Pancreas (tissue), 10 donors: ENCODE data around the gene PLK2. TPM values are rescaled to one million over a fixed set of nuclear protein-coding genes. Genes with fewer than 3 reads are reported as not detected.

ENCODE experiments used
- ATAC-seq, 4 donors: fragments of 200-7000 bp; cut with Tn5 transposase; one replicate each; pipeline versions ENCODE4 v1.8.0 to v1.9.1; 2020; ENCODE audit warnings: mild to moderate bottlenecking in 4 of 4, moderate library complexity in 4 of 4
- DNase-seq, 6 donors: peaks; one replicate each; pipeline ENCODE4 v3.0.0-alpha.2; 2020
- FAIRE-seq: peaks from 2 replicates; lab custom pipeline; 2012; peaks lifted over from hg19 to GRCh38; lab: Jason Lieb, UNC
- H3K27ac ChIP-seq, 4 donors: fragments of 200-600 bp; sonication (generic); 1 replicate in 3 of 4; 2 replicates in 1 of 4; pipeline versions ENCODE4 v1.5.0 to v1.8.0; 2020
- H3K27me3 ChIP-seq, 4 donors: fragments of 200-600 bp; one replicate each; pipeline ENCODE4 v1.8.0; 2021
- H3K36me3 ChIP-seq, 3 donors: fragments of 200-600 bp; sonication (generic) in 1 of 3; one replicate each; pipeline versions ENCODE4 v1.5.0 to v1.8.0; 2020 to 2021
- H3K4me1 ChIP-seq, 3 donors: fragments of 200-600 bp; one replicate each; pipeline ENCODE4 v1.8.0; 2021
- H3K4me3 ChIP-seq, 4 donors: fragments of 200-600 bp; sonication (generic) in 2 of 4; one replicate each; pipeline versions ENCODE4 v1.5.0 to v1.8.0; 2020 to 2021
- H3K9me3 ChIP-seq, 4 donors: fragments of 200-600 bp; one replicate each; pipeline ENCODE4 v1.8.0; 2021
- WGBS, 2 donors: extraction: QIAGEN DNeasy Blood & Tissue Kit; methylation state at CpG; one replicate each; pipeline ENCODE4 v1.1.7; 2013; 5-methylcytosine and 5-hydroxymethylcytosine counted together
- intact Hi-C, 3 donors: fragments of 100-400 bp; cut with DNase I; formaldehyde crosslinking; loops; one replicate each; pipeline versions ENCODE4 v1.11.1 to v1.14.2; 2022
- polyA plus RNA-seq, 2 donors: library from polyadenylated mRNA; stranded (reverse); fragments of 200-250 nt; gene quantifications; one replicate each; pipeline ENCODE4 v1.2.3, GENCODE V29; 2013
- total RNA-seq, 6 donors: library from RNA; stranded (reverse); fragmentation: NEBNext Ultra II Directional in 4 of 6; extraction: Animal tissue kit (Norgen Biotek cat#: 25700) in 4 of 6; gene quantifications; one replicate each; pipeline versions ENCODE4 v1.2.1 to v1.2.4, GENCODE V29; 2021 to 2023
- TF ChIP-seq, protein P1 (sequence below), 4 donors: fragments of 200-600 bp; sonication (generic) in 3 of 4; IDR thresholded peaks; one replicate each; pipeline versions ENCODE4 v1.5.0 to v1.8.0; 2021; ENCODE audit warnings: antibody characterized with exemption in 4 of 4
- donor health status: healthy with polysubstance abuse.
- donor health status: DM: no; HTN: no; CAD: no; lungs with moderate emphysema.
- donor health status: DM: no; HTN: no; CAD: no.
- donor health status: control.
- donor health status: control.
- donor health status: Bipolar disorder and iron deficiency.
- donor health status: DM: yes; HTN: yes; CAD: no.
- donor health status: DM: no; HTN: no; CAD: no.
- donor health status: DM: no; HTN: no; CAD: no.
- donor health status: DM: yes; HTN: yes; CAD: no.

Gene PLK2
- total and polyA plus RNA-seq, 8 donors: 16.2 to 47.8 (median 25.6) TPM

DNA sequence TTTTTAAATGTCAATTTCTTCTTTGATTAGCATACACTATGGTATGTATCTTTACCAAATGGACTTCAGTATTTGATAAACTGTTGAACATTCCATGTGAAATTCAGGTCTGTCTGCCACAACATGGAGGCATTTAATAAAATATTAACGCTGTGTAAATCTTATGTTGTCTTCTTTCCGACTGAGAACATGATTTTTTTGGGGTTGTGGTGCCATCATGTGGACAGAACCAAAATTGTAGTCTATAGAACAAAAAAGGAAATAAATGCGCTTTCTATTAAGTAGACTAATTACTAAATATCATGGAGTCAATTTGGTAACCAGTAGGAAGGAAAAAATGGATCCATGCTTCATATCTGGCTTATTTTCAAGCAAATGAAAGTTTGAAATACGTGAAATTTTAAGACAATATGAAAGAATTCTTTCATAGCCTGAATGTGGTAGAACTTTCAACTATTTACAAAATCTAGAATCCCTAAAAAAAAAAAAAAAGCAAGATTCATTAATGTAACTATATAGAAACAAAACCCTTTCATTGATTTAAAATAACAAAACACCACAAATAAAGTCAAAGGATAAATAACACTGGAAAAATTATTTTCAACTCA, 2.8 kb upstream of the PLK2 start:
- no peaks in the 10 kb centered on the region for H3K27me3 ChIP-seq
- H3K27ac ChIP-seq: peak overlapping the region in 1 of 4 donors; percentile 38
- WGBS, 2 donors: 3 to 4% methylated on average over 4 of the region's 4 CpGs
- peaks cover 7 to 13% (median 7%) of the 10 kb centered on the region in 3 donors for H3K4me1 ChIP-seq
- H3K9me3 ChIP-seq: no peaks in the 10 kb centered on the region
- no peak overlapping the region for H3K4me3 ChIP-seq
- DNase-seq (peak in 3 of 6 donors; percentile 23 to 54 (median 43)), ATAC-seq (peak in 1 of 4 donors; percentile 6), FAIRE-seq (peak; percentile 95)
- TF ChIP-seq, protein P1, sequence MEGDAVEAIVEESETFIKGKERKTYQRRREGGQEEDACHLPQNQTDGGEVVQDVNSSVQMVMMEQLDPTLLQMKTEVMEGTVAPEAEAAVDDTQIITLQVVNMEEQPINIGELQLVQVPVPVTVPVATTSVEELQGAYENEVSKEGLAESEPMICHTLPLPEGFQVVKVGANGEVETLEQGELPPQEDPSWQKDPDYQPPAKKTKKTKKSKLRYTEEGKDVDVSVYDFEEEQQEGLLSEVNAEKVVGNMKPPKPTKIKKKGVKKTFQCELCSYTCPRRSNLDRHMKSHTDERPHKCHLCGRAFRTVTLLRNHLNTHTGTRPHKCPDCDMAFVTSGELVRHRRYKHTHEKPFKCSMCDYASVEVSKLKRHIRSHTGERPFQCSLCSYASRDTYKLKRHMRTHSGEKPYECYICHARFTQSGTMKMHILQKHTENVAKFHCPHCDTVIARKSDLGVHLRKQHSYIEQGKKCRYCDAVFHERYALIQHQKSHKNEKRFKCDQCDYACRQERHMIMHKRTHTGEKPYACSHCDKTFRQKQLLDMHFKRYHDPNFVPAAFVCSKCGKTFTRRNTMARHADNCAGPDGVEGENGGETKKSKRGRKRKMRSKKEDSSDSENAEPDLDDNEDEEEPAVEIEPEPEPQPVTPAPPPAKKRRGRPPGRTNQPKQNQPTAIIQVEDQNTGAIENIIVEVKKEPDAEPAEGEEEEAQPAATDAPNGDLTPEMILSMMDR (IDR thresholded peaks at IDR 0.05): peak in 3 of 4 donors; percentile 36 to 44 (median 41)
- intact Hi-C loops: loop anchor here in 2 of 3 donors (5.0 to 10.0 kb wide), 7 partner anchors 575 to 1170 kb away; no protein-coding TSS in a partner anchor
- peaks cover 0 to 1% (median 0%) of the 10 kb centered on the region in 3 donors for H3K36me3 ChIP-seq

DNA sequence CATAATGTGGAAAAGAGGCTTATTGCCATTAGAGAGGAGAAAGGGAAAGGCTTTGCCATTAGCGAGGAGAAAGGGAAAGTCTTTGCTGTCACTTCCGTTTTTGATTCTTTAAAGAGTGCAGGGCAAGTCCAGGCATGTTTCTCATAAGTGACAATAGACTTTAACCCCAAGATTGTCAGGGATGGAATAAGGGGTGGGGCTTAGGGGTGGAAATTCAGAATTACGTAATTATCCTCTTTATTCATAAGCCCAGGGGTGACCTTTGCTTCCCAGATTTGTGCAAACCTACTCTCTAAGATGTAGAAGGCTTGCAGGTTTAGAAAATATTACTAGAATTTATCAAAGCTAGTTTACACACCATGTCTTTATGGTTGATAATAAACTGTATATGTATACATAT, 2.3 kb upstream of the PLK2 start:
- DNase-seq (peak in 1 of 6 donors; percentile 29), FAIRE-seq (peak; percentile 45), ATAC-seq (peak in 2 of 4 donors; percentile 19 to 23)
- Histone ChIP-seq H3K27ac (peak overlapping the region in 1 of 4 donors; percentile 38), H3K4me1 (peaks cover 7 to 18% (median 13%) of the 10 kb centered on the region in 3 donors), H3K27me3 (no peaks in the 10 kb centered on the region), H3K4me3 (no peak overlapping the region), H3K36me3 (peaks cover 0 to 7% (median under 1%) of the 10 kb centered on the region in 3 donors), H3K9me3 (no peaks in the 10 kb centered on the region)
- WGBS, 2 donors: 52 to 72% methylated on average over 3 of the region's 3 CpGs
- TF ChIP-seq, protein P1 (IDR thresholded peaks at IDR 0.05): no peak
- intact Hi-C loops: loop anchor here in 2 of 3 donors (5.0 to 10.0 kb wide), 7 partner anchors 575 to 1170 kb away; no protein-coding TSS in a partner anchor

DNA sequence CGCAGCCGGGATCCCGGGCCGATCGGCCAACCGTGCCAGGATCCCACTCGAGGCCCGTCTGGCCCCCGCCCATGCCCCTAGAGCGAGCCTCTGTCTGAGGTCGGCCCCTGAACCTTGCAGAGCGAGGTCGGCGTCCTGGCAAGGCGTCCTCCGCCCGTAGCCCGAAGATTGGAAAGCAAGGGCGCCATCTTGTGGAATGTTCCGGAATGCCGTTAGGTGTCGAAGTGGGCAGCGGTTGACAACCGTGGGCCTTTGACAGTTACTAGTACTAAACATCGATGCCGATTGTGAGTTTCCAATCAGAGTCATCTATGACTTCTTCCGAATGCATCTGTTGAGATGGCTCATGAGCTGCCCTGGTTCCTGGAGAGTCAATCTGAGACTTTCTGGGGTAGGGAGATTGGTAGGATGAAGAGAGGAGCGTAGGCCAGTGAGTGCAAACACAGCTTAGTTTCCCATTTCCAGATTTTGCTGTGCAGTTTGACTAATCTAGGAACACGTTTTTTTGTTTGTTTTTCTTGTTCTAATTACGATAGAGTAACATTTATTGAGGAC, 923 bp upstream of the PLK2 start:
- Histone ChIP-seq H3K36me3 (peaks cover 0 to 20% (median 14%) of the 10 kb centered on the region in 3 donors), H3K27me3 (no peaks in the 10 kb centered on the region), H3K27ac (peak overlapping the region; percentile 97 to 98 (median 97)), H3K4me3 (peak overlapping the region; percentile 51 to 90 (median 83)), H3K4me1 (peaks cover 7 to 29% (median 15%) of the 10 kb centered on the region in 3 donors), H3K9me3 (no peaks in the 10 kb centered on the region)
- 5% methylated on average over 30 of the region's 30 CpGs for WGBS, 2 donors
- ATAC-seq (peak; percentile 76 to 88 (median 80)), FAIRE-seq (peak; percentile 32), DNase-seq (peak in 5 of 6 donors; percentile 86 to 94 (median 94))
- TF ChIP-seq, protein P1 (IDR thresholded peaks at IDR 0.05): peak; percentile 50 to 89 (median 67)
- intact Hi-C loops: loop anchor here in 2 of 3 donors (5.0 to 10.0 kb wide), 7 partner anchors 574 to 1169 kb away; no protein-coding TSS in a partner anchor

DNA sequence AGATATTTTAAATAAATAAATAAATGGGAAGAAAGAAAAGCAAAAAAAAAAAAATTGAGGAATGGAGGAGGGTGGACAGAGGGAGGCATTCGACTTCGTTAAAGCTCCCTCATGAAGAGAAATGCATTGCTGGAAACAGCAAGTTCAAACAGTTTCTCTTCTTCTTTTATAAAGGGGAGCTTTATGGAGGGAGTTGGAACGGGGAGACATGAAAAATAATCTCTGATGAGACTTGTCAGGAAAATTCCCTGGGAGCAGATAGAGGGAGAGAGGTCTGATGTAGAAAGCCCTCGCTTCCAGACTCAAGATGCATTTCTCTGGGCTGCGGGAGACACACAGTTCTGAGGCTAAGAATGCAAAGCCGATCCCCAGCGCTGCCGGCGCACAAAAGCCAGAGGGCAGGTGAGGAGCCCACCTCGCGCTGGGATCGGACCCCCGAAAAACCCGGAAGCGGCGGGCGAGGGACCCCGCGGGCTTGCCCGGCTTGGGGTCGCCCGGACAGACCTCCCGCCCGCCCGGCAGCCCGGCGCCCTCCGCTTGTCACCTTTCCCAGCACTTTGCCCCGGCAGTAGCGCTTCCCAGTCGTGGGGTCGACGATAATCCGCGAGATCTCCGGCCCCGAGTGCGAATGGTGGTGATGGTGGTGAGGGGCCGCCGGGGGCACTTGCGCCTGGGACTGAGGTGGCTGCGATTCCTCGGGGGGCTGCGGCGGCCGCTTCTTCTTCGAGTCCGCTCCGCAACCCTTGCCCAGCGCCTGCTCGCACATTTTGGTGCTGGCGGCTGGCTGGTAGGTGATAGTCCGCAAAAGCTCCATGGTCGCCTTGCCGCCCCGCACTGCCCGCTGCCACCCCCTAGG, 512 bp downstream of the PLK2 start:
- peaks cover 7 to 29% (median 15%) of the 10 kb centered on the region in 3 donors for H3K4me1 ChIP-seq
- no peaks in the 10 kb centered on the region for H3K27me3 ChIP-seq
- H3K27ac ChIP-seq: peak overlapping the region; percentile 97 to 98 (median 97)
- TF ChIP-seq, protein P1 (IDR thresholded peaks at IDR 0.05): no peak
- H3K9me3 ChIP-seq: no peaks in the 10 kb centered on the region
- intact Hi-C loops: loop anchor here in 2 of 3 donors (5.0 to 10.0 kb wide), 7 partner anchors 572 to 1167 kb away; no protein-coding TSS in a partner anchor
- 0% methylated on average over 50 to 57 of the region's 57 CpGs for WGBS, 2 donors
- peaks cover 0 to 35% (median 21%) of the 10 kb centered on the region in 3 donors for H3K36me3 ChIP-seq
- ATAC-seq (peak in 3 of 4 donors; percentile 13 to 20 (median 17)), DNase-seq (peak in 2 of 6 donors; percentile 41 to 75), FAIRE-seq (no peak)
- H3K4me3 ChIP-seq: peak overlapping the region; percentile 51 to 90 (median 83)
